ENCODE results near the gene ACTL8. TPM values are rescaled to one million over a fixed set of nuclear protein-coding genes. Genes with fewer than 3 reads are reported as not detected.

Gene ACTL8
- polyA plus RNA-seq, 1 experiment, result not detected

DNA sequence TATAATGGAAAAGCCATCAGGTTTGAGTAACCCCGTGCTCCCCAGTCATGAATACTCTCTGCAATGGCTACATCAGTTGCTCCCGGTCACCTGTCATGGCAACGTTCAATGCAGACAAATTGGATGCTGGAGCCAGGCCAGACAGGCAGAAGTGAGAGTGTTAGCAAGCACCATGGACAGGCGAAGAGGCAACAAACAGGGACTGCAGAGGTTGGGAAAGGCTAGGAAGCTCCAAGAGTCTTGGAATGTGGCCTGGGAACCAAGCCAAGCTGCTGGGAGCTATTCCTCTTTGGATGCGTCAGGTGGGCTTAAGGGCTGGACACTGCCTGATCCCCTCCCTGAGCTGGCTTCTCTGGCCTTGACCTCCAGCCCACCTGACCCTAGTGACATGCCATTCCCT, 102.9 kb downstream of the ACTL8 start:
- TF ChIP-seq, protein P1, sequence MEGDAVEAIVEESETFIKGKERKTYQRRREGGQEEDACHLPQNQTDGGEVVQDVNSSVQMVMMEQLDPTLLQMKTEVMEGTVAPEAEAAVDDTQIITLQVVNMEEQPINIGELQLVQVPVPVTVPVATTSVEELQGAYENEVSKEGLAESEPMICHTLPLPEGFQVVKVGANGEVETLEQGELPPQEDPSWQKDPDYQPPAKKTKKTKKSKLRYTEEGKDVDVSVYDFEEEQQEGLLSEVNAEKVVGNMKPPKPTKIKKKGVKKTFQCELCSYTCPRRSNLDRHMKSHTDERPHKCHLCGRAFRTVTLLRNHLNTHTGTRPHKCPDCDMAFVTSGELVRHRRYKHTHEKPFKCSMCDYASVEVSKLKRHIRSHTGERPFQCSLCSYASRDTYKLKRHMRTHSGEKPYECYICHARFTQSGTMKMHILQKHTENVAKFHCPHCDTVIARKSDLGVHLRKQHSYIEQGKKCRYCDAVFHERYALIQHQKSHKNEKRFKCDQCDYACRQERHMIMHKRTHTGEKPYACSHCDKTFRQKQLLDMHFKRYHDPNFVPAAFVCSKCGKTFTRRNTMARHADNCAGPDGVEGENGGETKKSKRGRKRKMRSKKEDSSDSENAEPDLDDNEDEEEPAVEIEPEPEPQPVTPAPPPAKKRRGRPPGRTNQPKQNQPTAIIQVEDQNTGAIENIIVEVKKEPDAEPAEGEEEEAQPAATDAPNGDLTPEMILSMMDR (IDR thresholded peaks at IDR 0.05; ENCODE audit: low read depth, low read length), result no peak
- no peak for DNase-seq (ENCODE audit: low read depth, low spot score)
- Histone ChIP-seq H3K9me3 (ENCODE audit: control insufficient read depth, insufficient read depth, low read length) (no peaks in the 10 kb centered on the region), H3K27me3 (ENCODE audit: control insufficient read depth, insufficient read depth, low read length) (peaks cover 3% of the 10 kb centered on the region), H3K4me3 (ENCODE audit: low read depth, low read length) (no peak overlapping the region), H3K27ac (ENCODE audit: low read depth, low read length) (no peak overlapping the region)
- ChIA-PET POLR2A (interaction anchor here (0.9 to 1.1 kb wide), 3 partner anchors 8 to 21 kb away, joined by 4 to 5 read pairs (median 5); no protein-coding TSS in a partner anchor), CTCF (no interaction called here)

DNA sequence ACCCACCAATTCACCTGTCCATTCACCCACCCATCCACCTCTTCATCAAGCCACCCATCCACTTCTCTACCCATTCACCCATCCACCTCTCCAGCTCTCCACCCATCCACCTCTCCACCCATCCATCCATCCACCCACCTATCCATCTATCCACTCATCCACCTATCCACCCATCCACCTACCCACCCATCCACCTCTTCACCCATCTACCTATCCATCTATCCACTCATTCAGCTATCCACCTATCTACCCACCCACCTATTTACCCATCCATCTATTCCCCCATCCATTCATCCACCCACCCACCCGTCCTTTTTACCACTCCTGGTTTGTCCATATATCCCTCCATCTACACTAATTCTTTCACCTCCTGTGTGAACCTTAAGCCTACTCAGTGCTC, 105.7 kb downstream of the ACTL8 start:
- ChIA-PET CTCF (no interaction called here), POLR2A (no interaction called here)
- TF ChIP-seq, protein P1 (IDR thresholded peaks at IDR 0.05; ENCODE audit: low read depth, low read length), result no peak
- DNase-seq (ENCODE audit: low read depth, low spot score), result no peak
- Histone ChIP-seq H3K9me3 (ENCODE audit: control insufficient read depth, insufficient read depth, low read length) (no peaks in the 10 kb centered on the region), H3K27me3 (ENCODE audit: control insufficient read depth, insufficient read depth, low read length) (no peaks in the 10 kb centered on the region), H3K4me3 (ENCODE audit: low read depth, low read length) (no peak overlapping the region), H3K27ac (ENCODE audit: low read depth, low read length) (no peak overlapping the region)

DNA sequence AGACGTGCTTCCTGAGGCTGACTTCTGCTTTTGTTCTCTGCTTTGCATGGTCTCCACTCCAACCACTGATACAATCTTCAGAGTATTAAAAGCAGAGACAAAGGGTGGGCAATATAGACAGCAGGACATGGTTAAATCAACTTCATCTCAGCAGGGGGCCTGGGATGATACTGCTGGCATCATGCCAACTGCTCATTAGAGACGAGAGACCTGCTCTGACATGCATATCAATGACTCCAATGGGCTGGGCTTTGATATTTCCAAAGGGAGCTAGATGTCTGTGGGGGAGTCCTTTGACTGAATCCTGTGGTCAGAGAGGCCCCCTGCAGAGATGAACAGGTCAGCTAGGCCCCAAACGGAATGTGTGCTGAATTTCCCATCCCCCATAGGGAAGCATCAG, 106.6 kb downstream of the ACTL8 start:
- ChIA-PET POLR2A (no interaction called here), CTCF (no interaction called here)
- no peak overlapping the region for H3K27ac ChIP-seq (ENCODE audit: low read depth, low read length)
- no peak overlapping the region for H3K4me3 ChIP-seq (ENCODE audit: low read depth, low read length)
- no peaks in the 10 kb centered on the region for H3K9me3 ChIP-seq (ENCODE audit: control insufficient read depth, insufficient read depth, low read length)
- no peak for DNase-seq (ENCODE audit: low read depth, low spot score)
- no peaks in the 10 kb centered on the region for H3K27me3 ChIP-seq (ENCODE audit: control insufficient read depth, insufficient read depth, low read length)
- TF ChIP-seq, protein P1 (IDR thresholded peaks at IDR 0.05; ENCODE audit: low read depth, low read length), result no peak

DNA sequence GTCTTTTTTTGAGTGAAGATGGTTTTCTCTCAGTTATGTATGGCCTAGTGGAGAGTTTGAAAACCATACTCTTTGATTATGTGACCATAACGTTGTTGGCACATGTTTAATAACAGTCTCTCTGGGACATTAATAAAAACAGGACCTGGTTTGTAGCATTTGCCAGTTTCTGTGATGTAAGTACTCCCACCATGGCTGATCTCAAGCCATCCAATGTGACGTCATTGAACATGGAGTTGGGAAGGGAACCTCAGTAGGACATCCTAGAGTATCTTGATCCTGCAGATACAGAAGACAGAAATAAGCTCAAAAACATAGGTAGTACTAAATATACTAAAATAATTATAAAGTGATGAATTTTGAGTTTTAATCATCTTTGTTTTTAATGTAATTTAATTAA, 107.0 kb downstream of the ACTL8 start:
- Histone ChIP-seq H3K27me3 (ENCODE audit: control insufficient read depth, insufficient read depth, low read length) (no peaks in the 10 kb centered on the region), H3K27ac (ENCODE audit: low read depth, low read length) (no peak overlapping the region), H3K9me3 (ENCODE audit: control insufficient read depth, insufficient read depth, low read length) (no peaks in the 10 kb centered on the region; the same call in 1 of the 2 replicates), H3K4me3 (ENCODE audit: low read depth, low read length) (no peak overlapping the region)
- POLR2A ChIA-PET, result no interaction called here
- TF ChIP-seq, protein P1 (IDR thresholded peaks at IDR 0.05; ENCODE audit: low read depth, low read length), result no peak
- DNase-seq (ENCODE audit: low read depth, low spot score), result no peak
- CTCF ChIA-PET, result no interaction called here

DNA sequence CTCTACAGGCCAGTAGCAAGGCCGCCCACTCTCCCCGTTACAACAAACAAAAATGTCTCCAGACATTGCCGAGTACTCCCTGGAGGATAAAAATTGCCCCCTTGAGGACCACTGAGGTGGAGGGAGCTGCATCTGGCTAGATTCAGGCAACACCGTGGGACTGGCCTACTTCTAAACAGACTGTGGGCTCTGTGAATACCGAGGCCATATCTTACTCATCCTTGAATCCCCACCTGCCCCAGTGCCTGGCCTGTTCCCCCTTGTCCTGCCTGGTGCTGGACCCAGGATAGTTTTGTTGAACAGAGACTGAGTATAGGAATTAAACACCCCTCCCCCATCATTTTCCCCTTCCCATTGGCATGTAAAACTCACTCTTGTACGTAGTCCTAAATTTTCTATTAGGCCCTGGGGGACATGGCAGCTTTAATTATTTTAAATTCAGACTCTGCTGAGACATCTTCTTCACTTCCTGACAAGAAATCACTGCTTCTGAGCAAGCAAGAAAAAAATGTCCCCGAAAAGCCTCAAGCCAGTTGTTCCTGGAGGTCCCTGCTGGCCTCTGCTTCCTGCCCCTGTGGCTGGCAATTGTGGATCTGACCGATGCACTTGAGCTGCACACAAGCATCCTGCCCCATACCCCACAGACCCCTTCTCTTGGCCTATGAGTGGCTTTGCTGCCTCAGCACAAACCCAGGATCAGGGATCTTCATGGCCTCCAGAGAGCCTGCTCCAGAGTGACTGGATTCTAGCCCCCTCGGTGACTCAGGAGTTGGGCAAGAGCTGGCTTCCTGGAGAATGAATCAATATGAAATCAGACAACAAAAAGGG, 111.0 kb downstream of the ACTL8 start:
- peak overlapping the region; percentile 34; the same call in 1 of the 2 replicates for H3K4me3 ChIP-seq (ENCODE audit: low read depth, low read length)

More for the DNA sequence above, 111.0 kb downstream of the ACTL8 start:
- ChIA-PET CTCF (interaction anchor here (0.7 to 1.2 kb wide), 4 partner anchors 12 to 1041 kb away, joined by 3 to 4 read pairs (median 3); no protein-coding TSS in a partner anchor), POLR2A (interaction anchor here (0.7 to 1.6 kb wide), 4 partner anchors 8 to 16 kb away, joined by 3 to 18 read pairs (median 4); no protein-coding TSS in a partner anchor)
- H3K9me3 ChIP-seq (ENCODE audit: control insufficient read depth, insufficient read depth, low read length), result no peaks in the 10 kb centered on the region; the same call in 1 of the 2 replicates
- H3K27me3 ChIP-seq (ENCODE audit: control insufficient read depth, insufficient read depth, low read length), result no peaks in the 10 kb centered on the region
- peak overlapping the region; percentile 93 for H3K27ac ChIP-seq (ENCODE audit: low read depth, low read length)
- DNase-seq (ENCODE audit: low read depth, low spot score), result peak; percentile 72
- TF ChIP-seq, protein P1 (IDR thresholded peaks at IDR 0.05; ENCODE audit: low read depth, low read length), result no peak
